NB4 (cell line): ENCODE results near the gene CFAP99.
"Not testable (repeated sequence)": the region's sequence is repeated elsewhere in the genome, so short reads cannot be mapped to it uniquely, and the experiment has no call there.

Experiments used
- CTCF ChIP-seq: IDR thresholded peaks from one replicate; pipeline ENCODE4 v1.5.1; 2012; ENCODE audit warnings: low read depth, low read length
- MYC ChIP-seq: IDR thresholded peaks from 2 replicates; pipeline ENCODE4 v1.6.1; 2011; ENCODE audit warnings: low read depth, low read length
- POLR2A ChIP-seq: IDR thresholded peaks from 2 replicates; pipeline ENCODE4 v1.6.1; 2011; ENCODE audit warnings: mild to moderate bottlenecking; ENCODE audit not compliant: insufficient read length; ENCODE audit errors: extremely low read depth

DNA sequence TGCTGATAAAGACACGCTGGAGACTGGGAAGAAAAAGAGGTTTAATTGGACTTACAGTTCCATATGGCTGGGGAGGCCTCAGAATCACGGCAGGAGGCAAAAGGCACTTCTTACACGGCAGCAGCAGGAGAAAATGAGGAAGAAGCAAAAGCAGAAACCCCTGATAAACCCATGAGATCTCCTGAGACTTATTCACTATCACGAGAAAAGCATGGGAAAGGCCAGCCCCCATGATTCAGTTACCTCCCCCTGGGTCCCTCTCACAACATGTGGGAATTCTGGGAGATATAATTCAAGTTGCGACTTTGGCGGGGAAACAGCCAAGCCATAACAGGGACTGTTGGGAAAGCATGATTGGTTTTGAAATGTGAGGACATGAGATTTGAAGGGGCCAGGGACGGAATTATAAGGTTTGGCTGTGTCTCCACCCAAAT, 36.0 kb upstream of the CFAP99 start:
- TF ChIP-seq POLR2A, CTCF, MYC: not testable (repeated sequence)
